Stomach (tissue), 4 donors: ENCODE results near the gene DET1.

Source experiments
- EP300 ChIP-seq: sonication (generic); formaldehyde crosslinking; IDR thresholded peaks from one replicate; pipeline ENCODE4 v1.6.1; 2017; ENCODE audit warnings: antibody characterized with exemption
- POLR2A ChIP-seq, 4 donors: fragments of 450-650 bp; IDR thresholded peaks; one replicate each; pipeline ENCODE4 v1.6.1; 2016; ENCODE audit warnings: antibody characterized with exemption in 4 of 4, control low read depth in 2 of 4, mild to moderate bottlenecking in 1 of 4, moderate library complexity in 1 of 4
- POLR2AphosphoS5 ChIP-seq, 3 donors: sonication (generic); formaldehyde crosslinking; IDR thresholded peaks; one replicate each; pipeline ENCODE4 v1.6.1; 2016; ENCODE audit warnings: antibody characterized with exemption in 3 of 3
- TF ChIP-seq, protein P1 (sequence below), 7 experiments: fragments of 450-650 bp in 4 of 7; fragments of 200-600 bp in 3 of 7; sonication (generic) in 3 of 7; IDR thresholded peaks; one replicate each; pipeline ENCODE4 v1.5.1; 2016 to 2019; ENCODE audit warnings: antibody characterized with exemption in 7 of 7, control low read depth in 2 of 7, mild to moderate bottlenecking in 1 of 7

DNA sequence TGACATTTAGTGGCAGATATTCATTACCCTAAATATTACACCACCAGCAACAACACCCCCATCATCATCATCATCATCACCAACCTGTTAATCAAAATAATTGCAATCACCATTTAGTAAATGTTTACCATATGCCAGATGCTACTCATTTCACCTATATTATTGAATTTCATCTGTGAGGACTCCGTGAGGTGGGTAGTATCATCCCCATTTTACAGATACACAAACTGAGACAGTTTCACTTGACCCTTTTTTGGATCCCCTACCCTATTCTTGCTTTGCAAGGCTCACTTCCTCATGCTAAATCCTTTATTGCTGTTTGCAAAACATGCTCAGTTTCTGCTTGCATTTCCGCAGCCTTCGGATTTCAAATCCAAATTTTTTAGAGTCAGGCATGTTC lies 18.3 kb upstream of the DET1 start:
- TF ChIP-seq, protein P1, sequence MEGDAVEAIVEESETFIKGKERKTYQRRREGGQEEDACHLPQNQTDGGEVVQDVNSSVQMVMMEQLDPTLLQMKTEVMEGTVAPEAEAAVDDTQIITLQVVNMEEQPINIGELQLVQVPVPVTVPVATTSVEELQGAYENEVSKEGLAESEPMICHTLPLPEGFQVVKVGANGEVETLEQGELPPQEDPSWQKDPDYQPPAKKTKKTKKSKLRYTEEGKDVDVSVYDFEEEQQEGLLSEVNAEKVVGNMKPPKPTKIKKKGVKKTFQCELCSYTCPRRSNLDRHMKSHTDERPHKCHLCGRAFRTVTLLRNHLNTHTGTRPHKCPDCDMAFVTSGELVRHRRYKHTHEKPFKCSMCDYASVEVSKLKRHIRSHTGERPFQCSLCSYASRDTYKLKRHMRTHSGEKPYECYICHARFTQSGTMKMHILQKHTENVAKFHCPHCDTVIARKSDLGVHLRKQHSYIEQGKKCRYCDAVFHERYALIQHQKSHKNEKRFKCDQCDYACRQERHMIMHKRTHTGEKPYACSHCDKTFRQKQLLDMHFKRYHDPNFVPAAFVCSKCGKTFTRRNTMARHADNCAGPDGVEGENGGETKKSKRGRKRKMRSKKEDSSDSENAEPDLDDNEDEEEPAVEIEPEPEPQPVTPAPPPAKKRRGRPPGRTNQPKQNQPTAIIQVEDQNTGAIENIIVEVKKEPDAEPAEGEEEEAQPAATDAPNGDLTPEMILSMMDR (IDR thresholded peaks at IDR 0.05), result no peak
- TF ChIP-seq EP300 (no peak), POLR2A (IDR thresholded peaks at IDR 0.05) (no peak), POLR2AphosphoS5 (IDR thresholded peaks at IDR 0.05) (no peak)
